ENCODE measurements around the gene FADS3.

The FADS3 gene

GRCh38 chr11:61833471-61833870 lies 57.9 kb downstream of the FADS3 start:
- no peak for DNase-seq

GRCh38 chr11:61832754-61833153 lies 58.6 kb downstream of the FADS3 start:
- no peak for DNase-seq

GRCh38 chr11:61832207-61832606 lies 59.1 kb downstream of the FADS3 start:
- no peak for DNase-seq

- DNase-seq, result no peak
Measured at GRCh38 chr11:61830237-61831105, 60.9 kb downstream of the FADS3 start.

- DNase-seq, result no peak
Measured at GRCh38 chr11:61829806-61830205, 61.5 kb downstream of the FADS3 start.

GRCh38 chr11:61828629-61829407 lies 62.5 kb downstream of the FADS3 start:
- DNase-seq, result peak; percentile 58 to 65

GRCh38 chr11:61828379-61828628 lies 63.0 kb downstream of the FADS3 start:
- no peak for DNase-seq

GRCh38 chr11:61827571-61828378 lies 63.6 kb downstream of the FADS3 start, which contains the start of gene FADS2:
Gene FADS2 (plus strand): TSS chr11:61828300. CDS start chr11:61828391, 91 bp downstream.
- peak; percentile 84 to 87 for DNase-seq

- DNase-seq, result no peak
Measured at GRCh38 chr11:61826930-61827570, 64.3 kb downstream of the FADS3 start.
